Measurements from ENCODE around the gene NRL.
A peak's percentile ranks its signal among the peaks of the same experiment; 100 is the strongest.
"Not testable (repeated sequence)": the region's sequence is repeated elsewhere in the genome, so short reads cannot be mapped to it uniquely, and the experiment has no call there.

NRL gene

GRCh38 chr14:24123424-24124417 is 9.0 kb upstream of the NRL start:
- DNase-seq (ENCODE audit: low spot score), result no peak

GRCh38 chr14:24122898-24123297 is 8.1 kb upstream of the NRL start:
- DNase-seq (ENCODE audit: low spot score), result no peak

- DNase-seq (ENCODE audit: low spot score), result no peak
Observed at GRCh38 chr14:24122416-24122815, 7.7 kb upstream of the NRL start.

GRCh38 chr14:24121210-24121609 is 6.5 kb upstream of the NRL start:
- no peak for DNase-seq (ENCODE audit: low spot score)

GRCh38 chr14:24119691-24120090 is 4.9 kb upstream of the NRL start:
- no peak for DNase-seq (ENCODE audit: low spot score)

- no peak for DNase-seq (ENCODE audit: low spot score)
Observed at GRCh38 chr14:24117179-24117578, 2.4 kb upstream of the NRL start.

- no peak for DNase-seq (ENCODE audit: low spot score)
Observed at GRCh38 chr14:24116128-24116814, 1.5 kb upstream of the NRL start.

GRCh38 chr14:24115422-24116127 is 826 bp upstream of the NRL start:
- no peak for DNase-seq (ENCODE audit: low spot score)

- peak; percentile 79 for DNase-seq (ENCODE audit: low spot score)
Observed at GRCh38 chr14:24113801-24114531, 783 bp downstream of the NRL start.

- no peak for DNase-seq (ENCODE audit: low spot score)
Observed at GRCh38 chr14:24113379-24113800, 1.4 kb downstream of the NRL start.

GRCh38 chr14:24110523-24110922 is 4.2 kb downstream of the NRL start:
- no peak for DNase-seq (ENCODE audit: low spot score)

GRCh38 chr14:24110060-24110459 is 4.7 kb downstream of the NRL start:
- DNase-seq (ENCODE audit: low spot score), result no peak

- no peak for DNase-seq (ENCODE audit: low spot score)
Observed at GRCh38 chr14:24108336-24108874, 6.3 kb downstream of the NRL start.

GRCh38 chr14:24106672-24107271 is 8.0 kb downstream of the NRL start:
- DNase-seq (ENCODE audit: low spot score), result no peak

GRCh38 chr14:24105609-24106239 is 9.0 kb downstream of the NRL start:
- DNase-seq (ENCODE audit: low spot score), result not testable (repeated sequence)

GRCh38 chr14:24103451-24103850 is 11.3 kb downstream of the NRL start:
- DNase-seq (ENCODE audit: low spot score), result no peak

- DNase-seq (ENCODE audit: low spot score), result no peak
Observed at GRCh38 chr14:24102357-24103048, 12.2 kb downstream of the NRL start.

- no peak for DNase-seq (ENCODE audit: low spot score)
Observed at GRCh38 chr14:24100982-24101494, 13.7 kb downstream of the NRL start.

- no peak for DNase-seq (ENCODE audit: low spot score)
Observed at GRCh38 chr14:24100197-24100981, 14.4 kb downstream of the NRL start.

All from iPS-NIHi11 (cell line).